Osteocyte (in vitro differentiated cells): ENCODE results near the gene SNTG2. TPM values are rescaled to one million over a fixed set of nuclear protein-coding genes. Genes with fewer than 3 reads are reported as not detected.

Source experiments
- DNase-seq: peaks from one replicate; pipeline ENCODE4 v3.0.0; 2021; ENCODE audit warnings: mixed read lengths; ENCODE audit not compliant: unreplicated experiment; ENCODE audit errors: extremely low spot score
- H3K27ac Mint-ChIP-seq: one replicate; pipeline ENCODE4 v1.8.0; 2021; ENCODE audit warnings: mild to moderate bottlenecking, mixed read lengths; ENCODE audit not compliant: unreplicated experiment
- H3K27me3 Mint-ChIP-seq: one replicate; pipeline ENCODE4 v1.8.0; 2021; ENCODE audit warnings: mixed read lengths; ENCODE audit not compliant: unreplicated experiment
- H3K36me3 Mint-ChIP-seq: one replicate; pipeline ENCODE4 v1.8.0; 2021; ENCODE audit warnings: mixed read lengths; ENCODE audit not compliant: unreplicated experiment
- H3K4me1 Mint-ChIP-seq: one replicate; pipeline ENCODE4 v1.8.0; 2021; ENCODE audit warnings: mixed read lengths; ENCODE audit not compliant: unreplicated experiment
- H3K4me3 Mint-ChIP-seq: one replicate; pipeline ENCODE4 v1.8.0; 2021; ENCODE audit warnings: mild to moderate bottlenecking, moderate library complexity, mixed read lengths; ENCODE audit not compliant: unreplicated experiment
- H3K9me3 Mint-ChIP-seq: one replicate; pipeline ENCODE4 v1.8.0; 2021; ENCODE audit warnings: mixed read lengths; ENCODE audit not compliant: unreplicated experiment
- total RNA-seq: library from RNA; stranded (reverse); gene quantifications from 2 replicates; pipeline ENCODE4 v1.2.1, GENCODE V29; 2021
- TF ChIP-seq, protein P1 (sequence below): fragments of 200-600 bp; sonication (generic); IDR thresholded peaks from 2 replicates; pipeline ENCODE4 v1.5.0; 2021; ENCODE audit warnings: antibody characterized with exemption, mild to moderate bottlenecking, moderate library complexity

Gene SNTG2
- total RNA-seq, 1 donor from 2014 or later: not detected

GRCh38 chr2:1205853-1206252 is 255.2 kb downstream of the SNTG2 start:
- H3K9me3 Mint-ChIP-seq: peaks cover 12% of the 10 kb centered on the region
- TF ChIP-seq, protein P1, sequence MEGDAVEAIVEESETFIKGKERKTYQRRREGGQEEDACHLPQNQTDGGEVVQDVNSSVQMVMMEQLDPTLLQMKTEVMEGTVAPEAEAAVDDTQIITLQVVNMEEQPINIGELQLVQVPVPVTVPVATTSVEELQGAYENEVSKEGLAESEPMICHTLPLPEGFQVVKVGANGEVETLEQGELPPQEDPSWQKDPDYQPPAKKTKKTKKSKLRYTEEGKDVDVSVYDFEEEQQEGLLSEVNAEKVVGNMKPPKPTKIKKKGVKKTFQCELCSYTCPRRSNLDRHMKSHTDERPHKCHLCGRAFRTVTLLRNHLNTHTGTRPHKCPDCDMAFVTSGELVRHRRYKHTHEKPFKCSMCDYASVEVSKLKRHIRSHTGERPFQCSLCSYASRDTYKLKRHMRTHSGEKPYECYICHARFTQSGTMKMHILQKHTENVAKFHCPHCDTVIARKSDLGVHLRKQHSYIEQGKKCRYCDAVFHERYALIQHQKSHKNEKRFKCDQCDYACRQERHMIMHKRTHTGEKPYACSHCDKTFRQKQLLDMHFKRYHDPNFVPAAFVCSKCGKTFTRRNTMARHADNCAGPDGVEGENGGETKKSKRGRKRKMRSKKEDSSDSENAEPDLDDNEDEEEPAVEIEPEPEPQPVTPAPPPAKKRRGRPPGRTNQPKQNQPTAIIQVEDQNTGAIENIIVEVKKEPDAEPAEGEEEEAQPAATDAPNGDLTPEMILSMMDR: no peak
- H3K4me1 Mint-ChIP-seq: no peaks in the 10 kb centered on the region
- no peaks in the 10 kb centered on the region for H3K36me3 Mint-ChIP-seq
- no peak overlapping the region for H3K4me3 Mint-ChIP-seq
- H3K27me3 Mint-ChIP-seq: no peaks in the 10 kb centered on the region
- H3K27ac Mint-ChIP-seq: no peak overlapping the region
- DNase-seq: no peak

- Mint-ChIP-seq H3K27ac (no peak overlapping the region), H3K27me3 (no peaks in the 10 kb centered on the region), H3K9me3 (peaks cover 7% of the 10 kb centered on the region), H3K36me3 (no peaks in the 10 kb centered on the region), H3K4me1 (no peaks in the 10 kb centered on the region), H3K4me3 (no peak overlapping the region)
- no peak for DNase-seq
- TF ChIP-seq, protein P1: no peak
Observed at GRCh38 chr2:1207962-1208510, 257.4 kb downstream of the SNTG2 start.

GRCh38 chr2:1208522-1208921 is 257.9 kb downstream of the SNTG2 start:
- no peaks in the 10 kb centered on the region for H3K4me1 Mint-ChIP-seq
- H3K27ac Mint-ChIP-seq: no peak overlapping the region
- TF ChIP-seq, protein P1: no peak
- no peaks in the 10 kb centered on the region for H3K27me3 Mint-ChIP-seq
- no peak for DNase-seq
- no peak overlapping the region for H3K4me3 Mint-ChIP-seq
- peaks cover 11% of the 10 kb centered on the region for H3K9me3 Mint-ChIP-seq
- H3K36me3 Mint-ChIP-seq: no peaks in the 10 kb centered on the region

DNA sequence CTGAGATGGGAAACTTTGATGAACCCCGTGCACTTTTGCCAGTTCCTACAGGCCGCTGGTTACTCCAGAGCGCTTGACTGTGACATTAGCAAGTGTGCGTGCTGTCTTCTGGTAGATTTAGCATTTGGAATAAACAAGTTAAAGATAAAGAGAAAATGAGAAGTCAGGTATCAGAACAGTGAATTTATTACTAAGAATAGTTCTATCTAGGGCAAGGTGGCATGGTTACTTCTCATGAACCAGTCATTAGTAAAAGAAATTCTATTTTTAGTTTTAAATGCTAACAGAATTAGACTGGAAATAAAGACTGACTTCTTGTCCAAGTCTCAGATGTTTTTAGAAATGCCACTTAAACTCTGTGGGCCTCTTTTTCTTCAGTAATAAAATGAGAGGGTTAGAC is 258.6 kb downstream of the SNTG2 start:
- H3K36me3 Mint-ChIP-seq: no peaks in the 10 kb centered on the region
- no peaks in the 10 kb centered on the region for H3K27me3 Mint-ChIP-seq
- no peak overlapping the region for H3K4me3 Mint-ChIP-seq
- no peak overlapping the region for H3K27ac Mint-ChIP-seq
- no peak for DNase-seq
- peaks cover 19% of the 10 kb centered on the region for H3K9me3 Mint-ChIP-seq
- H3K4me1 Mint-ChIP-seq: no peaks in the 10 kb centered on the region
- TF ChIP-seq, protein P1: no peak

DNA sequence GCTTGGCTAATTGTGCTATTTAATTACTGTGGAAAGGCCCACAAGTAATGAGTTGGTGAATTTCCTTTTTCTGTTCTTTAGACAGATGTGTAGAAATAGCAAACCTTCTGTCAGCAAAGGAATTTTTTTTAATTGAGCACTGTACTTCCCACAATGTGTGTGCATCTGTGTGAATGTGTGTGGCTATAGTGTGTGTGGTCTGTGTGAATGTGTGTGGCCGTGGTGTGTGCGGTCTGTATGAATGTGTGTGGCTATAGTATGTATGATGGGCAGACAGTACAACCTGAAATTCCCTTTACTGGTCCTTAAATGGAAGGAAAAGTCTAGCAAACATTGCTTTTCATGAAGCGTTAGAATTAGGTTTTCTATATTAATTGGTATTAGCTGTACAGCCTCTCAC is 259.1 kb downstream of the SNTG2 start:
- H3K4me1 Mint-ChIP-seq: no peaks in the 10 kb centered on the region
- H3K4me3 Mint-ChIP-seq: no peak overlapping the region
- H3K27me3 Mint-ChIP-seq: no peaks in the 10 kb centered on the region
- peaks cover 24% of the 10 kb centered on the region for H3K9me3 Mint-ChIP-seq
- H3K27ac Mint-ChIP-seq: no peak overlapping the region
- TF ChIP-seq, protein P1: no peak
- no peaks in the 10 kb centered on the region for H3K36me3 Mint-ChIP-seq
- no peak for DNase-seq
